Measurements from ENCODE around the gene ADAMTS17.

DNA sequence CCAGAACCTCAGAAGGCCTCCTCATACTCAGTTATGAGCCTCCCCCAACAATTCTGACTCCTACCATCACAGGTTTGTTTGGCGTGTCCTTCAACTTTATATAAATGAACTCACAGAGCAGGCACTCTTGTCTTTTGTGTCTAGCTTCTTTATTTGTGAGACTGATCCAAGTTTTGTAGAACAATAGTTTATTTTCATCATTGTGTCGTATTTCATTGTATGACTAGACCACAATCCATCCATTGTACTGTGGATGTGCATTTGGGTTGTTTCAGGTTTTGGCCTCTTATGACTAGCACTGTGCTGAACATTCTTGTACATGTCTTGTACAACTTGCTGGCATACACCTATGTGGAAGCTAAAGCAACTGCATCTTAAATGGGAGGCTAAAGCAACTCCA lies 315.7 kb downstream of the ADAMTS17 start:
- TF ChIP-seq, protein P1, sequence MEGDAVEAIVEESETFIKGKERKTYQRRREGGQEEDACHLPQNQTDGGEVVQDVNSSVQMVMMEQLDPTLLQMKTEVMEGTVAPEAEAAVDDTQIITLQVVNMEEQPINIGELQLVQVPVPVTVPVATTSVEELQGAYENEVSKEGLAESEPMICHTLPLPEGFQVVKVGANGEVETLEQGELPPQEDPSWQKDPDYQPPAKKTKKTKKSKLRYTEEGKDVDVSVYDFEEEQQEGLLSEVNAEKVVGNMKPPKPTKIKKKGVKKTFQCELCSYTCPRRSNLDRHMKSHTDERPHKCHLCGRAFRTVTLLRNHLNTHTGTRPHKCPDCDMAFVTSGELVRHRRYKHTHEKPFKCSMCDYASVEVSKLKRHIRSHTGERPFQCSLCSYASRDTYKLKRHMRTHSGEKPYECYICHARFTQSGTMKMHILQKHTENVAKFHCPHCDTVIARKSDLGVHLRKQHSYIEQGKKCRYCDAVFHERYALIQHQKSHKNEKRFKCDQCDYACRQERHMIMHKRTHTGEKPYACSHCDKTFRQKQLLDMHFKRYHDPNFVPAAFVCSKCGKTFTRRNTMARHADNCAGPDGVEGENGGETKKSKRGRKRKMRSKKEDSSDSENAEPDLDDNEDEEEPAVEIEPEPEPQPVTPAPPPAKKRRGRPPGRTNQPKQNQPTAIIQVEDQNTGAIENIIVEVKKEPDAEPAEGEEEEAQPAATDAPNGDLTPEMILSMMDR (IDR thresholded peaks at IDR 0.05; ENCODE audit: low read depth, low read length, poor library complexity, severe bottlenecking): no peak
- no peak for TF ChIP-seq EZH2phosphoT487 (IDR thresholded peaks at IDR 0.05; ENCODE audit: borderline replicate concordance, low read length)

Measured in DOHH2 (cell line).